ENCODE results near the gene TFIP11. TPM values are rescaled to one million over a fixed set of nuclear protein-coding genes. Genes with fewer than 3 reads are reported as not detected.

Gene TFIP11
- total and polyA plus RNA-seq, 10 of the 15 experiments (the other 5 are each of a cell fraction or from before 2014, with no cell fraction given), result 14.2 to 43.3 (median 31.9) TPM

- BruUV-seq (replicated peaks), result no TSS peak
- H3K4me1 ChIP-seq (ENCODE audit: control insufficient read depth, insufficient read depth, low read length), result no peaks in the 10 kb centered on the region
- H3K4me3 ChIP-seq, result no peak overlapping the region
- H3K4me2 ChIP-seq (ENCODE audit: control insufficient read depth, insufficient read depth), result no peak overlapping the region
- no peak for TF ChIP-seq PAX8 (IDR thresholded peaks at IDR 0.05)
- no peak for TF ChIP-seq ESRRA (IDR thresholded peaks at IDR 0.05; ENCODE audit: low read length)
- no peak for TF ChIP-seq GABPA (IDR thresholded peaks at IDR 0.05; ENCODE audit: low read depth)
- no peak for TF ChIP-seq POU2F2 (IDR thresholded peaks at IDR 0.05; ENCODE audit: borderline replicate concordance, low read depth, low read length)
- no peak for TF ChIP-seq RBBP5 (conservative IDR thresholded peaks at IDR 0.05)
- TF ChIP-seq CBFB (IDR thresholded peaks at IDR 0.05; ENCODE audit: low read depth), result no peak
- TF ChIP-seq ZNF384 (IDR thresholded peaks at IDR 0.05; ENCODE audit: borderline replicate concordance, low read depth, low read length), result no peak
- TF ChIP-seq E2F4 (IDR thresholded peaks at IDR 0.05; ENCODE audit: low read depth, low read length), result no peak
- TF ChIP-seq ATF3 (IDR thresholded peaks at IDR 0.05; ENCODE audit: borderline replicate concordance, extremely low read depth, low read depth, low read length), result no peak
- H3K36me3 ChIP-seq (ENCODE audit: control insufficient read depth in 2 of 2, insufficient read depth in 2 of 2, low read length in 1 of 2), result no peaks in the 10 kb centered on the region; a peak in 3 of 4 replicates
- H4K20me1 ChIP-seq (ENCODE audit: control insufficient read depth, insufficient read depth), result no peaks in the 10 kb centered on the region
- WGBS (ENCODE audit: insufficient coverage, insufficient replicate concordance, low lambda C conversion rate, missing lambda C conversion rate), result 100% methylated on average over 5 of the region's 5 CpGs
- H3K9me3 ChIP-seq (replicated peaks; ENCODE audit: control insufficient read depth, insufficient read depth, low read length), result no peaks in the 10 kb centered on the region
- no peak overlapping the region for H3K9ac ChIP-seq (ENCODE audit: control insufficient read depth, insufficient read depth, low read length)
- H3K27me3 ChIP-seq (replicated peaks in 1 of 2; ENCODE audit: control insufficient read depth in 2 of 2, insufficient read depth in 2 of 2, low read length in 1 of 2), result no peaks in the 10 kb centered on the region
- ChIA-PET SMC1A (ENCODE audit: uncharacterized antibody, unreplicated experiment) (no interaction called here), POLR2A (no interaction called here), CTCF (no interaction called here), RAD21 (ENCODE audit: unreplicated experiment) (no interaction called here)
- ATAC-seq, result no peak
- H2AFZ ChIP-seq (ENCODE audit: control insufficient read depth, low read depth, low read length), result no peak overlapping the region
- no peak for DNase-seq (ENCODE audit: low read depth, low spot score)
- in situ Hi-C loops (cut with MboI) (no loop called here), intact Hi-C loops (cut with micrococcal nuclease; ENCODE audit: unreplicated experiment) (no loop called here)
- H3K79me2 ChIP-seq (ENCODE audit: control insufficient read depth, insufficient read depth, low read length), result no peaks in the 10 kb centered on the region; the same call in none of the 2 replicates
- no peak for FAIRE-seq
- H3K27ac ChIP-seq (ENCODE audit: control insufficient read depth, insufficient read depth), result no peak overlapping the region
Observed at GRCh38 chr22:26556904-26557303, 44.6 kb upstream of the TFIP11 start.

All from GM12878 (cell line).